Activated effector memory CD4-positive, alpha-beta T cell treated with anti-CD3 and anti-CD28 coated beads, Interleukin-2, amount 50 U/mL, for 16 hours (primary cell): ENCODE measurements around the gene CIAO3.
A peak's percentile ranks its signal among the peaks of the same experiment; 100 is the strongest.
"Not testable (repeated sequence)": the region's sequence is repeated elsewhere in the genome, so short reads cannot be mapped to it uniquely, and the experiment has no call there.

Source experiments
- DNase-seq: peaks from one replicate; pipeline ENCODE4 v3.0.0-alpha.2; 2020

Gene CIAO3

DNA sequence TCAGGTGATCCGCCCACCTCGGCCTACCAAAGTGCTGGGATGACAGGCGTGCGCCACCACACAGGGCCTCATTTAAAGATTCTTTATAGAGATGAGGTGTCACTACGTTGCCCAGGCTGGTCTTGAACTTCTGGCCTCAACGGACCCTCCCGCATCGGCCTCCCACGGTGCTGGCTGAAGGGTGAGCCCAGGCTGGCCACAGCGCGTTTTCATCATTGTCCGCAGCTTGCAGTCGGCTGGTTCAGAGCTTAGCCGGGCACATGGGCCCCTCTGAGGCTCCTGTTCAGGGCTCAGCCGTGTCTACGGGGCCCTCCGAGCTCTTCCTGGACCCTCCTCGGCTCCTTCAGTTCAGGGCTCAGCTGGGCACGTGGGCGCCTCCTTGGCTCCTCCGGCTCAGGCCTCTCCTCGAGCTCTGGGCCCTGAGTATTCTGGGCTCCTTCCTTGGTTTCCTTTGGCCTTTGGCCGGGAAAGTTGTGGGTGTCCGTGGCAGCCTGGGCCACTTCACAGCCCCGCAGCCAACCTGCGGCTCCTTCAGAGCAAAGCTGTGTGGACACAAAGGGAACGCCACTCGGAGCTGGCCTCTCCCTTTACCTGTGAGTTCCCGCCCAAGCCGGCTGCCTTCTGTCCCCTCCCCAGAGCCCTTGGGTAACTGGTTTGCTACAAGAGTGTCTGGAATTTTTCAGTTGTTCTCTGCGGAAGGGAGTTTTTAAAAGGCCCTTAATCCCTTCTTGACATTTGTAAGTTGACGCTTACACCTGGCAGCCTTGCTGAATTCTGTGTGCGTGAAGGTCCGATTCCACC lies 18.5 kb upstream of the CIAO3 start:
- no peak for DNase-seq

DNA sequence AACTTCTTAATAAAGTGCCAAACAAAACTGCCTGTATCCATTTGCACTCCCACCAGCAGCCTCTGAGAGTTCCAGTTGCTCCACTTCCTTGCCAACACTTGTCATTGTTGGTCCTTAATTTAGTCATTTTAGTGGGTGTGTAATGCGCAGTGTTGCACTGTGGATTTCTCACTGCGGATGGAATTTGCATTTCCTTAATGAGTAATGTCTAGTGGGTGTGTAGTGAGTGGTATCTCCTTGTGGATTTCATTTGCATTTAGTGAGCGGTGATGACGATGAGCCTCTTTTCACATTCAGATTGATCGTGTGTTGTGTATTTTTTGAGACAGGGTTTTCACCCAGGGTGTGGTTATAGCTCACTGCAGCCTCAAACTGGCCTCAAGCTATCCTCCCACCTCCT lies 15.6 kb upstream of the CIAO3 start:
- DNase-seq, result no peak

DNA sequence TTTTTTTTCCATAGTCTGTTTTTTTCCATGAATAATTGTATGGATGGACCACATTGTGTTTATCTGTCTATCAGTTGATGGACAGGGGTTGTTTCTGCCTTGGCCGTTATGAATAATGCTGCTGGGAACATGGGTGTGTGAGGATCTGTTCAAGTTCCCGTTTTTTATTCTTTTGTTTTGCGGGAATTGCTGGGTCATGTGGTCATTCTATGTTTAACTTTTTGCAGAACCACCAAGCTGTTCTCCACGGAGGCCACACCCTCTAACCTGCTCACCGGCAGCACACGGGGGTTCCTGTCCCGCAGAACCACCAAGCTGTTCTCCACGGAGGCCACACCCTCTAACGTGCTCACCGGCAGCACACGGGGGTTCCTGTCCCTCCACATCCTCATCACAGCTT lies 13.9 kb upstream of the CIAO3 start:
- DNase-seq, result no peak

DNA sequence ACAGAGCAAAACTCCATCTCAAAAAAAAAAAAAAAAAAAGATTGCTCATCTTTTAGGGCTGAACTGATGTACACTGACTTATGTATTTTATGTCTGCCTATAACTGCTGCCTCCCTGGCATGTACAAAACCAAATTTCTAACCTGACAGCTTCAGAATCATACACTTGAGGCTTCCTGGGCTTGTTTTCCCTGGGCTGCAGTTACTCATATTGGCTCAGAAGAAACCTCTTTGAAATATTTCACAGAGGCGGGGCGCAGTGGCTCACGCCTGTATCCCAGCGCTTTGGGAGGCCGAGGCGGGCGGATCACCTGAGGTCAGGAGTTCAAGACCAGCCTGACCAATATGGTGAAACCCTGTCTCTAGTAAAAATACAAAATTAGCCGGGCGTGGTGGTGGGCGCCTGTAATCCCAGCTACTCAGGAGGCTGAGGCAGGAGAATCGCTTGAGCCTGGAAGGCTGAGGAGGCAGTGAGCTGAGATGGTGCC lies 13.4 kb upstream of the CIAO3 start:
- not testable (repeated sequence) for DNase-seq

DNA sequence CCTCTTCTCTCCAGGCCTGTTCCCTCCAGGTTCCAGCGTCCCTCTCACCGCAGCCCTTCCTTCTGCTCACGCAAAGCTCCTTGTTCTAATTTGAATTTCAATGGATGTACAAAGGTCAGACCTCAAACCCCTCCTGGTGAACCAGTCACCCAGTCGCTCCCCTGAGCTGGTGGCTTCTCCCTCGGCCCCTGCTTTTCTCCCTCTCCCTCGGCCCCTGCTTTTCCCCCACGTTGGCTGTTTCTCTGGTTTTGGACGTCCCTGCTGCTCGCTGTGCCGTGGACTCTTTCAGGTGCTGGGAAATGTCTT lies 11.2 kb upstream of the CIAO3 start:
- no peak for DNase-seq

DNA sequence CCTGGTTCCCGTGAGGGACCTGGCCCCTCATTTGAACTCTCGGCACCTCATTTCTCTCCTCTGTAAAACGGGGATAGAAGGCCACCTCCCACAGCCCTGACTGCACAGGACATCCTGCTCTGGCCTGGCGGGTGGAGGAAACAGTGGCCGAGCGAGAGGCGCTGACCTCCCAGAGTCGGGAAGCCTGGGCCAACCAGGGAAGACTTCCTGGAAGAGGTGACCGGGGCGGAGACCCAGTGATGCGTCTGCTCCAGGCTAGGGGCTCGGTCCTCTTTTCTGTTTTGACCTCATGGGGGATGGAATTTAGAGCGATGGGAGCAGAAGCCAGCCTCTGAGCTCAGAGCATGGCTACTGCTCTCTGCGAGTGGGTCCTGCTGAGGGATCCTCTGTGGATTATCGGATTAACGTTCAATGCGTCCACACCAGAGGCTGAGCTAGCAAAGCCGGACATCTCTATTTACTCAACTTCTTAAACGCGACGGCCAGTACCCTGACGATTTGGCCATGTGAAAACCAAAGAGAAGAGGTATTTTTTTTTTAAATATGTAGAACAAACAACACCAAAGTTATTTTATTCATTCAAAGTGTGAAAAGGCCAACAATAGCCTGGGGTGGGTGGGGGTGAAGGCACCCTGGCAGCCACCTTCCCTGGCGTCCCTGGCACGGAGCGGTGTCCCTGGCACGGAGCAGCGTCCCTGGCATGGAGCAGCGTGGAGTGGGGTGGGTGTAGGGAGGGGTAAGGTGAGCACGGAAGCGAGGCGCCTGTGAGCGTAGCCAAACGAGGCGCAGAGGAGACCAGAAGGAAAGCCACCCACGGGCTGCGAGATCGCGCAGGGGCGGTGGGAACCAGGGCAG lies 10.6 kb upstream of the CIAO3 start:
- DNase-seq, result no peak

DNA sequence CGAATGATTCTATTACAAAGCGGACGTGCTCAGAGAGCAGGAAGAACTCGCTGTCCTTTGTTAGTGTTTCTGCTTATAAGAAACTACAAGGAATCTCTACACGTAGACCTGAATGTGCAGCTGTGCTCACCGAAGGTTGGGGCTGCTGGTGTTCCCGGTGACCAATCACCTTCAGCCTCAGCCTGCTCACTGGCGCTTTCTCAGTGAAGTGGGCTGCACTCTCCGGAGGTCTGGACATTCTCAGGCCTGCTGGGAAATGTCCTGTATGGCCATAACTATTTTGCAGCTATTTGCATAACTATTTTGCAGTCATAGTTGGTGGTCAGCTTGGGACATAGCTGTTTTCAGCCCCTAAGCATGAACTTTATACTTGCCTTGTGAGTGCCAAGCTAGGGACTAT lies 9.7 kb upstream of the CIAO3 start:
- DNase-seq, result no peak

DNA sequence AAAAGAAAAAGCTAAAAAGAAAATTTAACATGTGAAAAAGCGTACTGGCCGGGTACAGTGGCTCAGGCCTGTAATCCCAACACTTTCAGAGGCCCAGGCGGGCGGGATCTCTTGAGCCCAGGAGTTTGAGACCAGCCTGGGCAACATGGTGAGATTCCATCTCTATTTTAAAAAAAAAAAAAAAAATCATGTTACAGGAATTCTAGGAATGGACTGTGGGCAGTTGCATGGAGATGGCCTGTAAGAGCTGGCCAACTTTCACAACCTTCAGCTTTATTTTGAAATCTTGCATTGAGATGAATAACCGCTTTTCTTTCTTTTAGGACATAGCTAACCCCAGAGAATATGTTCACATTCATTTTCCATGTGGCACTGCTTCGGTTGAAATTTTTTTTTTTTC lies 8.2 kb upstream of the CIAO3 start:
- no peak for DNase-seq

DNA sequence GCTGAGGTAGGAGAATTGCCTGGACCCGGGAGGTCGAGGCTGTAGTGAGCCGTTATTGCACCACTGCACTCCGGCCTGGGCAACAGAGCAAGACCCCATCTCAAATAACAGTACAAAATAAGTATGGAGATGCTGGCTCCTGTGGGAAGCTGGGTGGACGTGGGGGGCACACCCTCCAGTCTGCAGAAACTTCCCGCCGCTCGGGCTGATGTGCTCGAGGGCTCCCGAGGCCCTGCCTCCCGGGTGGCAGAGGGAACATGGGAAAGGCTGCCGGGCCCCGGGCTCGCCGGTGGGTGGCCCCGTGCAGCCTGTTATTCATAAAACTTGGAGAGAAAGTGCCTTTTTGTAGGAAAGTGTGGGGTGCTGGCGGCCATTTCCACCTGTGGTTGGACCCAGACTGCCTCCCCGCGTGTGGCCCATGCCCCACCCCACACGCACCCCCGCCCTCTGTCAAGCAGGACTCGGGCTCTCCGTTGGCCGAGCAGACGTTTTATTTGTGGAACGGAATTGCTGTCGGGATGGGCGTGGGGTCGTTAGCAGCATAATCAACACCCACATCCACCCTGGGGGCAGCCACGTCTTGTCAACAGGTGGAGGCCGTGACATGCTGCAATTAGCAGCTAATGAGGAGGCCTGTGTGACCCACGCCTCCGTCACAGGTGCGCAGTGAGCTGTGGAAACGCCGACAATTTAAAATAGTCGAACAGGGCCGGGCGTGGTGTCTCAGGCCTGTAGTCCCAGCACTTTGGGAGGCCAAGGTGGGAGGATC lies 7.4 kb upstream of the CIAO3 start:
- DNase-seq, result no peak

DNA sequence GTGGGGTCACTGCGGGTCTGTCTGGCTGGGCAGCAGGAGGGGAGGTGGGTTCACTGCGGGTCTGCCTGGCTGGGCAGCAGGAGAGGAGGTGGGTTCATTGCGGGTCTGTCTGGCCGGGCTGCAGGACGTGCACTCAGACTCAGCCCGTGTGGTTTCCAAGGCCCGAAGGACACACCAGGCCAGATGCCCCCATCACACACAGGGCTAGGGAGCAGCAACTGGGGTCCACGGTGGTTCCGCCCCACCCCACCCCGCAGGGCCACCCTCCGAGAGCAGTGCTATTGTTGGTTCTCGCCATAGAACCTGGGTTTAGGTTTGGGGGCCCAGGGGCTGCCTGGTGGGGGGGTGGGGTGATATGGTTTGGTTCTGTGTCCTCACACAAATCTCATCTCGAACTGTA lies 5.8 kb upstream of the CIAO3 start:
- no peak for DNase-seq

DNA sequence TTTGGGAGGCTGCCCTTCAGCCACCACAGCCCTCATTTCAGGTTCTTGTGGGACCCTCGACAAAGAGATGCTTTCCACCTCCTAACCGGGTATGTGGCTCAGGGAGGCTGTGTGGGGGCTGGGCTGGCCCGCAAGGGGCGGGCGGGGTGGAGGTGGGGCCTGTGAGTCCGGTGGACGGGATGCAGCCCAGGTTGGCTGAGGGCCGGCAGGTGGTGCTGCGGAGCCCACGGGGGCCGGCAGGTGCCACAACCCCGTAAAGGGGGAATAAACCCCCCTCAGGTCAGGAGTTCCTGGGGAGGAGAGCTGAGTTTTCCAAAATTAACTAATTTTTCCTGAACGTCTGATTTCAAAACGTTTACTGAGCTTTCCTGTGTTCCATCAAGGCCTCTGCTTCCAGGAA lies 4.9 kb upstream of the CIAO3 start:
- DNase-seq, result no peak

DNA sequence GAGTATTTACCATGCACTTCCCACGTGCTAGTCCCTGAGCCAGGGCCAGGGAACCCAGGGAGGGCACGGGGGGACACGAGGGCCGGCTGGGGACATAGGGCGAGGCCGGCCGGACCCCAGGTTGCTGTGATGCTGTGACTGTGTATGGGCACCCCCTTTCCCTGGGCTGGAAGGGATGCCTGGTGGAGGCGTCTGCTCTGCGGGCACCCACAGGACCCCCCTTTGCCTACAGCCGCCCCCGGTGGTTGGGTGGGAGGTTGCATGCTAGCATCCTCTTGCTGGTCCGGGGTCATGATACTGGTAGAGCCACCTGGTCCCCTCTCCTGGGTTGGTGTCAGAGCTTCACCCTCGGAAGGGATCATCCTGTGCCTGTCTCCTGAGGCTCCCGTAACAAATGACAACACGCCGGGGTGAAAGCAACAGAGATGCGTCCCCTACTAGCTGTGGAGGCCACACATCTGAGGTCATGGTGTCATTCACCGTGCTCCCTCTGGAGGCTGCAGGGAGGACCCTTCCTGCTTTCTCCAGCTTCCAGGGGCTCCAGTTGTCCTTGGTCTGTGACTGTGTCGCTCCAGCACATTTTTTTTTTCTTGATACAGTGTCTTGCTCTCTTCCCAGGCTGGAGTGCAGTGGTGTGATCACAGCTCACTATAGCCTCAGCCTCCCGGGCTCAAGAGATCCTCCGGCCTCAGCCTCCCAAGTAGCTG lies 3.1 kb upstream of the CIAO3 start:
- no peak for DNase-seq

DNA sequence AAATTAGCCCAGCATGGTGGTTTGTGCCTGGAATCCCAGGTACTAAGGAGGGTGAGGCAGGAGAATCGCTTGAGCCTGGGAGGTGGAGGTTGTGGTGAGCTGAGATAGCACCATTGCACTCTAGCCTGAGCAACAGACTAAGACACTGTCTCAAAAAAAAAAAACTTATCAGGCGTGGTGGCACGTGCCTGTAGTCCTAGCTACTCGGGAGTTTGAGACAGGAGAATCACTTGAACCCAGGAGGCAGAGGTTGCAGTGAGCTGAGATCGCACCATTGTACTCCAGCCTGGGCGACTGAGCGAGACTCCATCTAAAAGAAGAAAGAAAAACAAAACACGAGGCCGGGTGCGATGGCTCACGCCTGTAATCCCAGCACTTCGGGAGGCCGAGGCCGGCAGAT lies 2.1 kb upstream of the CIAO3 start:
- DNase-seq, result not testable (repeated sequence)

DNA sequence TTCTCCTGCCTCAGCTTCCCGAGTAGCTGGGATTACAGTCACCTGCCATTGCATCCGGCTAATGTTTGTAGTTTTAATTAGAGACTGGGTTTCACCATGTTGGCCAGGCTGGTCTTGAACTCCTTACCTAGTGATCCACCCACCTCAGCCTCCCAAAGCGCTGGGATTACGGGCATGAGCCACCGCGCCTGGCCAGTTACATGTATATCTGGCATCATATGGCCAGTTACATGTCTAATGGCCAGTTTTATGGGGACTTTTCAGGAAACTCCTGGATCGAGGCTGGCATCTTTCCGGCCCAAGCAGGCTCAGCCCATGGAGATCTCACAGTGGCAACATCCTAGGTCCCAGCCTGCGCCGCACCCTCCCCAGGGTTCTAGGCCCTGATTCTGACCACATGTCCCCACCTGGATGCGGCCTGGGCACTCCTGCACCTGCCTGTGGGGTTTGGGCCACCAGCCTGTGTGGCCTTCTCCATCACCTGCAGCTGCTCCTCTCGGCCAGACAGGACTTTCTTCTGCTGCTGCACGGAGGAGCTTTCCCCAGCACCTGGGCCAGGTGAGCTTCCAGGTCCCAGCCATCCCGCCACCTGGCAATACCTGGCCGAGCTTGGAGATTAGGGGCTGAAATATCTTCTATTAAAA lies 1.3 kb upstream of the CIAO3 start:
- no peak for DNase-seq

DNA sequence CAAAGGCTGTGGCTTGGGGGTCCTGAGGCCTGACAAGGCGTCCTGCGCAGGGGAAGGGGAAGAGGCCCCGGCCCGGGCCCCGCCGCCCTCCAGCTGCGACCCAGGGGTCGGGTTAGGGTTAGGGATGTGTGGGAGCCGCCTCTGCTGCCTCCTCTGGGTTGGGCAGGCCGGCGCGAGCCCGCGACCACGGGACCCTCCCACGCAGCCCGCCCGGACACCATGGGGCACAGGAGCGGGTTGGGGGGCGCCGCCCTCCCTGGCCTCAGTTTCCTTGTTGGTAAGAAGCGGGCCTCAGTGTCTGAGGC lies 386 bp downstream of the CIAO3 start:
- no peak for DNase-seq

DNA sequence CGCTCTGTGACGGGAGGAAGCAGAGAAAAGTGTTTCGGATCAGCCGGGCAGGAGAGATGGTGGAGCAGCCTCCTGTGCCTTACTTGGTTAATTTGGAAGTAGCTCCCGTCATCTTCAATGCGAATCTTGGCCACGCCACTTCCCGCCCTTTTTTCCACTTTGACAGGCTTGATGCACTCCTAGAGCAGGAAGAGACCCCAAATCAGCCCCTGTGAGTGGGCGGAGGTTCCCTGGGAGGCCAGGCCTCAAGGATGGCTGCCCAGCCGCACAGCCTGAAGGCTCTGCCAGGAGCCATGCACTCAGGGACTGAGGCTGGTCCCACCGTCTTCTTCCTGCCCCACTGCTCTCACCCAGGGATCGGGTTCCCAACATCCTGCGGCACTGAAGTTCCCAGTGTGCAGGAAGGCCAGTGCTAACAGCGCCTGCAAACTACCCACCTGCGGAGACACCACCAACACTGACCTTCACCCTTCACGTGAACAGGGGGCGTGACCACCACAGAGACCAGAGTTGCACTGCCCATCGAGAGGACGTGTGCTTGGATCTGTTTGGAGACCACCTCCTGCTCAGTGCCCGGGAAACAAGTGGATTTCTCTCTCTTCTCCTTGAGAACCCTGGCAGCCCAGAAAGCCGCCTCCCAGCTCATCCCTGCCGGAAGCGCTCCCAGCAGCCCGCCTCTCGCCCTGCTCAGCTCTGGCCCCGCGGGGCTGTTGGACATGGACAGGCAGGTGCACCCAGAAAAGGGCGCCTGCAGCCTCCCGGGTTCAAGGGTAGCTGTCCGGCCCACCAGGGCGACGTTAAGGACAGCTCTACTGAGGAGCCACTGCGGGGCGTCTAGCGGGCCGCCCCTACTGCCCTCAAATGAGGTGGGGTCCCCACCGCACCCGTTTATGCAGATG lies 988 bp downstream of the CIAO3 start:
- DNase-seq, result no peak

DNA sequence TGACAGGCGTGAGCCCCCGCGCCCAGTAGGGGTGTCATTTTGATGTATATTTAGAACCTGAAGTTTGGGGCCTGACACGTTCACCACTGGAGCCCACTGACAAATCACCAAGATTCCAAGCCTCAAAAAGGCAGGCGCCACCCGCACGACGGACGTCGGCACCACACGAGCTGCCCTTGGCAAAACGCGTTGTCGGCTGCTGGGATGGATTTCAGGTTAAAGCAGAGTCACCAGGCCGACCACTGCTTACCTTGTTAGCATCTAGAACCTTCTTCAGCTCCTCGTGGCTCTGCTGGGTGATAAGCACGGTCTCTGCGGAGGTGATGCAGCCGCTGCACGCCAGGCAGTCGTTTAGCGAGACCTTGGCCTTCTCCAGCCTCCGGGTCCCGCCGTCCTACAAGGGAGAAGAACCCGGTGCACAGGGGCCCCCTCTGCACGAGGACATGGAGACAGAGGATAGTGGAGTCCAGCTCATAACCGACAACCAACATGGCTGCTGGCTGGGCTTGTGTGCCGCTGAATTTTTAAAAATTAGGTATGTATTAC lies 3.8 kb downstream of the CIAO3 start:
- DNase-seq, result no peak

DNA sequence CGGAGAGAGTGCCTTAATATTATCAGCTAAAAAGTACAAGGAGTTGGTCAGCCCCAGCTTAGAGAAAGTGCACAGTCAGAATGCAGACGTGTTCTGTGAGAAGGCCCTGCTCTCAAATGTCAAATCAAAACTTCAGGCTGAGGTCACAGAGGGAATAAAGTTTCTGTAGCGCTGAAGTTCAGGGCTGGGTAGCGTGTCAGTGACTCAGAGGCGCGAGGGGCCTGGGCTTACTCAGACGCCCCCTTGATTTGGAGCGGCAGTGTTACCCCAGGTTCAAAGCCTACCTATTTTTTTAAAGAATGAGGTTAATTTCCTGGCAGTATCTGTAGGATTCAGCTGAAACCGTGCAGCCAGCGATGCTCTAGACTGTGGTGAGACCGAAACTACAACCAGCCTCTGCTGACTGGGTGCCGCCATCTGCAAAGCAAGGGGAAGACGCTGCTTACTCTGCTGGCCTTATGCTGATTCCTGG lies 4.8 kb downstream of the CIAO3 start:
- peak; percentile 75 for DNase-seq

DNA sequence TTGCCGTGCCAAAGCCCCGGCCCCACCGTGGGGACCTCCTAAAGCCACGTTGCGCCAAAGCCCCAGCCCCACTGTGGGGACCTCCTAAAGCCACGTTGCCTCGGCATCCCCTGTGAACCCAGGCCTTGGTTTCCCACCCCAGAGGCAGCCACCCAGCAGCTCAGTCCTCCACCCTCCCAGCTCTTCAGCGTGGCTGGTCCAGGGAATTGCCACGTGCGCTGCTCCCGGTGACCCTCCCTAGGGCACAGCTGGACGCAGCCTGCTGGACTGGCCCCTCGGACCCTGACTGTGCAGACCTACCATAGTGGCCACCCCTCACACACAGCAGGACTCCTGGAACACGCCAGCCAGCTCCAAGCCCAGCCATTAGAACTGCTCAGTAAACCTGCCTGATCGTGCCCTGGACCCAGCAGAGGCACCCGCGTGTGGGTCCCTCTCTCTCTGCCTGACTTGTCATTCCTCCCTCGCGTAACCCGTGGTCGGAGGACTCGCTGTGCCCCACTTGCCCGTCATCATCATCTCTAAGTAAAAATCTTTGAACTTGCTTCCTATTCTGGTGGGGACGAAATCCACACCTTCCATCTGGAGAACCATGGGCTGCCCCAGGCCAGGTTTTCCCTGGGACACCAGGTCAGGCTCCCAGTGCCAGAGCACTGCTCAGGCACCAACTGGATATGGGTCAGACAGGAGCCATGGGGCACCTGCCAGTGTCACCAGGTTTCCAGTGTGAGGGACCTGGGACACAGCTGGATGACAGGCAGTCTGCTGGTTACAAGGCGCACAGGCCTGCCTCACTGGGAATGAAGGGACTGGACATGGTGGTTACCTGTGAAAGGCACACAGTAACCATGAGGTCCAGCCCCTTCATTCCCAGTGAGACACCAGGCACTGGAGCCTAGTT lies 5.6 kb downstream of the CIAO3 start:
- DNase-seq, result no peak
